MM.1S (cell line): ENCODE results near the gene PRICKLE3.

ENCODE experiments used
- DNase-seq: peaks from one replicate; pipeline ENCODE4 v3.0.0-alpha.2; 2015
- H2AFZ ChIP-seq: fragments of 300-600 bp; sonication (generic); 2 replicates; pipeline ENCODE4 v1.6.0; 2016; ENCODE audit warnings: antibody characterized with exemption, low read length
- H3F3A ChIP-seq: fragments of 300-600 bp; sonication (generic); 2 replicates; pipeline ENCODE4 v1.6.1; 2016; ENCODE audit warnings: mild to moderate bottlenecking, antibody characterized with exemption, low read length, moderate library complexity, mixed read lengths; ENCODE audit not compliant: insufficient read depth
- H3K27ac ChIP-seq: fragments of 300-600 bp; sonication (generic); 2 replicates; pipeline ENCODE4 v1.5.1; 2016; ENCODE audit warnings: mild to moderate bottlenecking, low read length
- H3K27me3 ChIP-seq: fragments of 300-600 bp; sonication (generic); replicated peaks from 2 replicates; pipeline ENCODE4 v1.6.0; 2016; ENCODE audit warnings: low read length; ENCODE audit not compliant: insufficient read depth
- H3K36me3 ChIP-seq: fragments of 300-600 bp; sonication (generic); replicated peaks from 2 replicates; pipeline ENCODE4 v1.6.1; 2016; ENCODE audit warnings: mild to moderate bottlenecking, low read length, mixed read lengths; ENCODE audit not compliant: insufficient read depth
- H3K4me1 ChIP-seq: fragments of 300-600 bp; sonication (generic); 2 replicates; pipeline ENCODE4 v1.6.1; 2016; ENCODE audit warnings: low read length, mixed read lengths
- H3K4me2 ChIP-seq: fragments of 300-600 bp; sonication (generic); 2 replicates; pipeline ENCODE4 v1.6.0; 2016; ENCODE audit warnings: low read depth, low read length
- H3K4me3 ChIP-seq: fragments of 300-600 bp; sonication (generic); 2 replicates; pipeline ENCODE4 v1.5.1; 2016; ENCODE audit warnings: low read length, mixed read lengths
- H3K79me2 ChIP-seq: fragments of 300-600 bp; sonication (generic); 2 replicates; pipeline ENCODE4 v1.6.1; 2016; ENCODE audit warnings: mixed run types, low read length, mixed read lengths
- H3K9ac ChIP-seq: fragments of 300-600 bp; sonication (generic); 2 replicates; pipeline ENCODE4 v1.6.1; 2016; ENCODE audit warnings: low read length, mixed read lengths
- H3K9me2 ChIP-seq: fragments of 300-600 bp; sonication (generic); replicated peaks from 2 replicates; pipeline ENCODE4 v1.6.1; 2016; ENCODE audit warnings: mild to moderate bottlenecking, low read length, mixed read lengths; ENCODE audit not compliant: insufficient read depth
- H3K9me3 ChIP-seq: fragments of 300-600 bp; sonication (generic); replicated peaks from 2 replicates; pipeline ENCODE4 v1.6.1; 2016; ENCODE audit warnings: mild to moderate bottlenecking, low read length, mixed read lengths; ENCODE audit not compliant: insufficient read depth
- H4K20me1 ChIP-seq: fragments of 300-600 bp; sonication (generic); 2 replicates; pipeline ENCODE4 v1.6.1; 2016; ENCODE audit warnings: mild to moderate bottlenecking, low read length, moderate library complexity, mixed read lengths; ENCODE audit not compliant: insufficient read depth
- CTCF ChIP-seq: fragments of 300-600 bp; sonication (generic); IDR thresholded peaks from 2 replicates; pipeline ENCODE4 v1.5.1; 2016; ENCODE audit warnings: antibody characterized with exemption, low read length, mixed read lengths
- EZH2 ChIP-seq: fragments of 300-600 bp; sonication (generic); optimal IDR thresholded peaks from 2 replicates; pipeline ENCODE3; 2017; ENCODE audit warnings: low read depth, mild to moderate bottlenecking, antibody characterized with exemption, low read length, mixed read lengths
- EZH2phosphoT487 ChIP-seq: fragments of 300-600 bp; sonication (generic); IDR thresholded peaks from 2 replicates; pipeline ENCODE4 v1.6.1; 2018; ENCODE audit warnings: antibody characterized with exemption, low read length

The PRICKLE3 gene

GRCh38 chrX:49162620-49163019, 23.6 kb downstream of the PRICKLE3 start, which contains the start of gene MAGIX:
Gene MAGIX (plus strand): TSS chrX:49162758. CDS start chrX:49162890, 132 bp downstream.
- Histone ChIP-seq H2AFZ (peak within 1 kb of the TSS; percentile 70), H3K36me3 (no peaks in the 10 kb centered on the region), H3K4me3 (peak within 1 kb of the TSS; percentile 50; the same call in 1 of the 2 replicates), H3K9me3 (no peaks in the 10 kb centered on the region), H4K20me1 (no peaks in the 10 kb centered on the region), H3K27ac (no peak within 1 kb of the TSS), H3K9ac (peak within 1 kb of the TSS; percentile 16; the same call in 1 of the 2 replicates), H3K27me3 (no peaks in the 10 kb centered on the region), H3K4me2 (peak within 1 kb of the TSS; percentile 63), H3K79me2 (no peaks in the 10 kb centered on the region), H3F3A (peaks cover 17% of the 10 kb centered on the region), H3K9me2 (no peaks in the 10 kb centered on the region), H3K4me1 (0 out of 2 replicates have a peak, but pooled peaks cover 5% of the 10 kb centered on the region)
- DNase-seq: no peak
- TF ChIP-seq EZH2phosphoT487 (no peak), CTCF (no peak)

GRCh38 chrX:49161632-49162031, 24.5 kb downstream of the PRICKLE3 start:
- no peaks in the 10 kb centered on the region for H3K9me3 ChIP-seq
- no peak overlapping the region for H3K4me2 ChIP-seq
- no peak overlapping the region for H3K27ac ChIP-seq
- H3K36me3 ChIP-seq: no peaks in the 10 kb centered on the region
- H3K4me3 ChIP-seq: no peak overlapping the region
- 0 out of 2 replicates have a peak, but pooled peaks cover 5% of the 10 kb centered on the region for H3K4me1 ChIP-seq
- TF ChIP-seq CTCF (no peak), EZH2phosphoT487 (no peak), EZH2 (no peak)
- peaks cover 7% of the 10 kb centered on the region; the same call in 1 of the 2 replicates for H3F3A ChIP-seq
- H3K9me2 ChIP-seq: no peaks in the 10 kb centered on the region
- no peak for DNase-seq
- H4K20me1 ChIP-seq: no peaks in the 10 kb centered on the region
- no peak overlapping the region for H2AFZ ChIP-seq
- H3K9ac ChIP-seq: no peak overlapping the region
- H3K79me2 ChIP-seq: no peaks in the 10 kb centered on the region
- no peaks in the 10 kb centered on the region for H3K27me3 ChIP-seq

- Histone ChIP-seq H3F3A (peaks cover 4% of the 10 kb centered on the region; the same call in 1 of the 2 replicates), H3K9me3 (no peaks in the 10 kb centered on the region), H3K36me3 (no peaks in the 10 kb centered on the region), H4K20me1 (no peaks in the 10 kb centered on the region), H3K9ac (no peak overlapping the region), H3K27me3 (no peaks in the 10 kb centered on the region), H2AFZ (no peak overlapping the region), H3K9me2 (no peaks in the 10 kb centered on the region), H3K79me2 (no peaks in the 10 kb centered on the region), H3K4me3 (no peak overlapping the region), H3K4me2 (no peak overlapping the region), H3K4me1 (0 out of 2 replicates have a peak, but pooled peaks cover 5% of the 10 kb centered on the region), H3K27ac (no peak overlapping the region)
- TF ChIP-seq CTCF: no peak
- no peak for TF ChIP-seq EZH2phosphoT487
- TF ChIP-seq EZH2: no peak
- DNase-seq: no peak
These were observed 25.3 kb downstream of the PRICKLE3 start for GRCh38 chrX:49160908-49161307.
